Activated CD4-positive, CD25-positive, alpha-beta regulatory T cell treated with anti-CD3 and anti-CD28 coated beads, Interleukin-2, amount 50 U/mL, for 24 hours (primary cell): ENCODE data around the gene RUFY3.
"Not testable (repeated sequence)": the region's sequence is repeated elsewhere in the genome, so short reads cannot be mapped to it uniquely, and the experiment has no call there.

Experiments
- ATAC-seq, 2 donors: fragments of 150-1000 bp; cut with Tn5 transposase; one replicate each; pipeline ENCODE4 v1.10.0; 2021; ENCODE audit warnings: mild to moderate bottlenecking in 1 of 2, moderate library complexity in 1 of 2

The RUFY3 gene

GRCh38 chr4:70721747-70722146, at the start of gene RUFY3:
TSS of gene RUFY3 (plus strand) at chr4:70721964. CDS start at chr4:70722574, 610 bp downstream.
- ATAC-seq = no peak

GRCh38 chr4:70674191-70674590, 47.6 kb upstream of the RUFY3 start:
- no peak for ATAC-seq

GRCh38 chr4:70674731-70675130, 47.0 kb upstream of the RUFY3 start:
- no peak for ATAC-seq

GRCh38 chr4:70676554-70677090, 45.1 kb upstream of the RUFY3 start:
- no peak for ATAC-seq

GRCh38 chr4:70678383-70678999, 43.3 kb upstream of the RUFY3 start:
- ATAC-seq = no peak

GRCh38 chr4:70680934-70681333, 40.8 kb upstream of the RUFY3 start:
- ATAC-seq = no peak

- ATAC-seq = no peak
Observed at GRCh38 chr4:70681704-70682103, 40.1 kb upstream of the RUFY3 start.

- ATAC-seq = not testable (repeated sequence)
Observed at GRCh38 chr4:70682142-70682541, 39.6 kb upstream of the RUFY3 start.

GRCh38 chr4:70687392-70687791, 34.4 kb upstream of the RUFY3 start:
- no peak for ATAC-seq

- ATAC-seq = peak; percentile 92 to 93
Observed at GRCh38 chr4:70687821-70688794, 33.7 kb upstream of the RUFY3 start, which contains the start of gene UTP3. TSS of gene UTP3 (plus strand) at chr4:70688532. CDS start at chr4:70688678, 146 bp downstream.

GRCh38 chr4:70688795-70689231, 33.0 kb upstream of the RUFY3 start:
- peak; percentile 0 to 3 for ATAC-seq

- no peak for ATAC-seq
Observed at GRCh38 chr4:70691661-70692060, 30.1 kb upstream of the RUFY3 start.

GRCh38 chr4:70694633-70695032, 27.1 kb upstream of the RUFY3 start:
- ATAC-seq = not testable (repeated sequence)

- ATAC-seq = not testable (repeated sequence)
Observed at GRCh38 chr4:70698435-70698834, 23.3 kb upstream of the RUFY3 start.

- ATAC-seq = no peak
Observed at GRCh38 chr4:70700712-70701111, 21.1 kb upstream of the RUFY3 start.

- ATAC-seq = no peak
Observed at GRCh38 chr4:70701271-70701670, 20.5 kb upstream of the RUFY3 start.

- not testable (repeated sequence) for ATAC-seq
Observed at GRCh38 chr4:70702592-70702991, 19.2 kb upstream of the RUFY3 start.

GRCh38 chr4:70703619-70704214, 18.0 kb upstream of the RUFY3 start:
- ATAC-seq = no peak

- ATAC-seq = peak; percentile 21 to 39
Observed at GRCh38 chr4:70704215-70704930, 17.4 kb upstream of the RUFY3 start.

- ATAC-seq = no peak
Observed at GRCh38 chr4:70704931-70705182, 16.9 kb upstream of the RUFY3 start.

- ATAC-seq = peak; percentile 73 to 76
Observed at GRCh38 chr4:70705183-70706043, 16.4 kb upstream of the RUFY3 start.

- ATAC-seq = no peak
Observed at GRCh38 chr4:70706044-70706461, 15.7 kb upstream of the RUFY3 start.
